Astrocyte (in vitro differentiated cells and primary cell): ENCODE results near the gene TGFB2.

ENCODE experiments used
- CTCF ChIP-seq: IDR thresholded peaks from 2 replicates; pipeline ENCODE4 v1.5.1; 2011; ENCODE audit warnings: low read depth, mild to moderate bottlenecking, inconsistent platforms, low read length, moderate library complexity; ENCODE audit not compliant: insufficient read depth
- EZH2 ChIP-seq: IDR thresholded peaks from 2 replicates; pipeline ENCODE4 v1.6.1; 2012; ENCODE audit warnings: mild to moderate bottlenecking, low read length, inconsistent platforms; ENCODE audit not compliant: insufficient read depth

DNA sequence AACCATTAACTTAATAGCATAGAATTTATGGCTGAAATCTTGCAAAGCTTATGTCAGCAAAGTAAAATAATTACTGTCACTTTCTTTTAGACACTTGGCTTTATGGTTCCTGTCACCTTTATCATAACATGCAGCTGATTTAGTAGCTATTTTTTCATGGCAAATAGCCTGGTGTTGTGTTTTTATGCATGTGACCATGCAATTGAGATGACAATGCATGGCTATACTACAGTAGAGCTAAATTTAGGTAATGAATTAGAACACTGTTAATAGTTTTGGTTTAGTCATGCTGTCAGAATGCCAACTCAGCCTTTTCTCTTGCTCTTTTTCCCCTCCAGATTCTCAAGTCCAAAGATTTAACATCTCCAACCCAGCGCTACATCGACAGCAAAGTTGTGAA is 88.6 kb downstream of the TGFB2 start:
- TF ChIP-seq CTCF = no peak
- no peak for TF ChIP-seq EZH2
